ENCODE results near the gene IL1RN. TPM values are rescaled to one million over a fixed set of nuclear protein-coding genes. Genes with fewer than 3 reads are reported as not detected.

Gene IL1RN
- total RNA-seq, 4 donors from 2014 or later: 0.67 to 1.3 (median 1.3) TPM; not detected in 1

DNA sequence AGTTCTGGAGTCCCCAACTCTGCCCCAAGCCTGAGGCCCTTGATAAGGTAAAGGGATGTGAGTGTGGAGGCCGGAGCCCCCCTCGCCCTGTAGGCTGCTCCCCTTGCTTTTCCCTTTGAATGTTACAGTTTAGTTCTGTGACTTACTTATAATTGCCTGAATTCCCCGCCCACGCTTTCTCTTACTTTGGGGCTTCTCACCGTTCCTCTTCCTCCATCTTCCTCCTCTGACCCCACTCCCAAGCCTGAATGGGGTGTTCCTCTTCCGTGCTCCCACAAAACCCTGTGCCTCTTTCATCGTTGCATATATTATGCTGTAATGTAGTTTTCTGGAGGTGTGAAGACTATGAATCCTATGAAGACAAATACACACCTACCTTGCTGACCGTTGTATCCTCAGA, 15.0 kb upstream of the IL1RN start:
- TF ChIP-seq, protein P1, sequence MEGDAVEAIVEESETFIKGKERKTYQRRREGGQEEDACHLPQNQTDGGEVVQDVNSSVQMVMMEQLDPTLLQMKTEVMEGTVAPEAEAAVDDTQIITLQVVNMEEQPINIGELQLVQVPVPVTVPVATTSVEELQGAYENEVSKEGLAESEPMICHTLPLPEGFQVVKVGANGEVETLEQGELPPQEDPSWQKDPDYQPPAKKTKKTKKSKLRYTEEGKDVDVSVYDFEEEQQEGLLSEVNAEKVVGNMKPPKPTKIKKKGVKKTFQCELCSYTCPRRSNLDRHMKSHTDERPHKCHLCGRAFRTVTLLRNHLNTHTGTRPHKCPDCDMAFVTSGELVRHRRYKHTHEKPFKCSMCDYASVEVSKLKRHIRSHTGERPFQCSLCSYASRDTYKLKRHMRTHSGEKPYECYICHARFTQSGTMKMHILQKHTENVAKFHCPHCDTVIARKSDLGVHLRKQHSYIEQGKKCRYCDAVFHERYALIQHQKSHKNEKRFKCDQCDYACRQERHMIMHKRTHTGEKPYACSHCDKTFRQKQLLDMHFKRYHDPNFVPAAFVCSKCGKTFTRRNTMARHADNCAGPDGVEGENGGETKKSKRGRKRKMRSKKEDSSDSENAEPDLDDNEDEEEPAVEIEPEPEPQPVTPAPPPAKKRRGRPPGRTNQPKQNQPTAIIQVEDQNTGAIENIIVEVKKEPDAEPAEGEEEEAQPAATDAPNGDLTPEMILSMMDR (IDR thresholded peaks at IDR 0.05): no peak
- TF ChIP-seq POLR2A (IDR thresholded peaks at IDR 0.05): no peak
- WGBS, 2 donors: 89 to 94% methylated on average over 8 of the region's 8 CpGs
- DNase-seq: no peak
- Histone ChIP-seq H3K36me3 (no peaks in the 10 kb centered on the region), H3K27me3 (no peaks in the 10 kb centered on the region), H3K4me3 (replicated peaks in 1 of 3) (no peak overlapping the region), H3K9me3 (no peaks in the 10 kb centered on the region), H3K4me1 (peaks cover 16 to 28% of the 10 kb centered on the region in 2 donors), H3K27ac (peak overlapping the region in 1 of 3 donors; percentile 41)
- intact Hi-C loops (cut with DNase I): no loop called here

GRCh38 chr2:113112871-113113270, 14.5 kb upstream of the IL1RN start:
- TF ChIP-seq, protein P1 (IDR thresholded peaks at IDR 0.05): no peak
- TF ChIP-seq POLR2A (IDR thresholded peaks at IDR 0.05): no peak
- no peaks in the 10 kb centered on the region for H3K27me3 ChIP-seq
- H3K27ac ChIP-seq: no peak overlapping the region
- intact Hi-C loops (cut with DNase I): no loop called here
- no peak for DNase-seq
- H3K4me1 ChIP-seq: peaks cover 21 to 32% of the 10 kb centered on the region in 2 donors
- no peaks in the 10 kb centered on the region for H3K9me3 ChIP-seq
- WGBS, 2 donors: 85 to 97% methylated on average over 6 of the region's 6 CpGs
- no peaks in the 10 kb centered on the region for H3K36me3 ChIP-seq
- no peak overlapping the region for H3K4me3 ChIP-seq (replicated peaks in 1 of 3)

GRCh38 chr2:113113807-113114206, 13.6 kb upstream of the IL1RN start:
- Histone ChIP-seq H3K27ac (no peak overlapping the region), H3K36me3 (no peaks in the 10 kb centered on the region), H3K27me3 (no peaks in the 10 kb centered on the region), H3K4me3 (replicated peaks in 1 of 3) (no peak overlapping the region), H3K4me1 (peaks cover 24 to 36% of the 10 kb centered on the region in 2 donors), H3K9me3 (no peaks in the 10 kb centered on the region)
- DNase-seq: no peak
- WGBS, 2 donors: 77 to 81% methylated on average over 3 of the region's 3 CpGs
- intact Hi-C loops (cut with DNase I): no loop called here
- TF ChIP-seq, protein P1 (IDR thresholded peaks at IDR 0.05): no peak
- no peak for TF ChIP-seq POLR2A (IDR thresholded peaks at IDR 0.05)

GRCh38 chr2:113114224-113114945, 13.0 kb upstream of the IL1RN start:
- intact Hi-C loops (cut with DNase I): no loop called here
- 86 to 87% methylated on average over 6 of the region's 6 CpGs for WGBS, 2 donors
- H3K4me1 ChIP-seq: peaks cover 24 to 36% of the 10 kb centered on the region in 2 donors
- H3K36me3 ChIP-seq: no peaks in the 10 kb centered on the region
- H3K27me3 ChIP-seq: no peaks in the 10 kb centered on the region
- no peak overlapping the region for H3K27ac ChIP-seq
- TF ChIP-seq POLR2A (IDR thresholded peaks at IDR 0.05): no peak
- TF ChIP-seq, protein P1 (IDR thresholded peaks at IDR 0.05): no peak
- no peak overlapping the region for H3K4me3 ChIP-seq (replicated peaks in 1 of 3)
- DNase-seq: no peak
- no peaks in the 10 kb centered on the region for H3K9me3 ChIP-seq

DNA sequence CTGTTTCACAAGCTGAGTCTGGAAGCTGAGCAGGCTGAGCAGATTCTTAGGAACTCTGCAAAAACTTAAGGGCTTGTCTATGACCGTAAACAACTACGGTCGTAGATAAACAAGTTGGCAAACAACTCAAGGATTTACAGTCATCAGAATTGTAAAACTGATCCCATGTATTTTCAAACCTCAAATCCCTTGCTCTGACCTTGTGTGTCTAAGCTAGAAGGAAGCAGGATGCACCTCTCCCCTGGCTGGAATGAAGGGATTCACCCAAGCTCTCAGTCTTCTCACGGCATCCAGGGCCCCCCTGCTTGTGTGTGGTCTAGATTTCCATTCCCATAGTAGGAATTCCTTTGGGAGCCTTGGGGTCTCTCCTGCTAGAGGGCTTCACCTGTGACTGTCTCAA, 12.4 kb upstream of the IL1RN start:
- whole genome bisulfite sequencing, 2 donors: 90 to 93% methylated on average over 4 of the region's 4 CpGs
- Histone ChIP-seq H3K4me1 (peaks cover 24 to 36% of the 10 kb centered on the region in 2 donors), H3K36me3 (no peaks in the 10 kb centered on the region), H3K4me3 (replicated peaks in 1 of 3) (no peak overlapping the region), H3K27ac (no peak overlapping the region), H3K9me3 (no peaks in the 10 kb centered on the region), H3K27me3 (no peaks in the 10 kb centered on the region)
- intact Hi-C loops (cut with DNase I): no loop called here
- DNase-seq: no peak
- no peak for TF ChIP-seq POLR2A (IDR thresholded peaks at IDR 0.05)
- TF ChIP-seq, protein P1 (IDR thresholded peaks at IDR 0.05): no peak

All from thyroid gland (tissue), 4 donors.